ENCODE data around the gene IFNL1.

DNA sequence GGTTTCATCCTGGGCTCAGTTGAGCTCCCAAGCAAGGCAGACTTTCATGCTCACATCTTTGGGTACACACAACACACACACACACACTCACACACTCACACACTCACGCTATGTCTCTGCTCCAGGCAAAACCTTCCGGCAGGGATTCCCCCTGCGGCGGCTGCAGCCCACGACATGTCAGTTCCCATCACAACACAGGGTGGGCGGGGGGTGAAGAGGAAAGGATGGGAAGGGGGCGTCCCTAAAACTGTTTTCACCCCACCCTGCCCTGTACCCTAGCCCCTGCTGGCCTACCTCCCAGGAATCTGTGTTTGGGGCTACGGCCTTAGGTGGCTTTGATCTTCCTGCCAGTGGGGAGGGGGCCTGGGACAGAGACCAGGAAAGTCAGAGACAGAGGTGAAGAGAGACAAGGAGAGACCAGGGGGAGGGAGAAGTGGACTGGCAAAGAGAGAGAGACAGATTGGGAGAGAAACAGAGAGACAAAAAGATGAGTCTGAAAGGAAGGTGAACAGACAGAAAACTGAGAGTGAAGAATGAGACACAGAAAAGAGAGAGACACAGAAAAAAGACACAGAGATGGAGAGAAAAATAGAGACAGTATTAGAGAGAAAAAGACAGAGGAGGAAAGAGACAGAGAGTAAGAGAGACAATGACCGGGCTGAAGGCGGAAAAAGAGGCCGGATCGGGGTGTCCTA is 20.6 kb downstream of the IFNL1 start:
- TF ChIP-seq, protein P1, sequence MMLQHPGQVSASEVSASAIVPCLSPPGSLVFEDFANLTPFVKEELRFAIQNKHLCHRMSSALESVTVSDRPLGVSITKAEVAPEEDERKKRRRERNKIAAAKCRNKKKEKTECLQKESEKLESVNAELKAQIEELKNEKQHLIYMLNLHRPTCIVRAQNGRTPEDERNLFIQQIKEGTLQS (IDR thresholded peaks at IDR 0.05) = no peak
- TF ChIP-seq, protein P1 (CRISPR knock-in tag; conservative IDR thresholded peaks at IDR 0.05) = no peak
- TF ChIP-seq POLR2A (conservative IDR thresholded peaks at IDR 0.05) = no peak
- no peak for TF ChIP-seq PHF8 (IDR thresholded peaks at IDR 0.05; ENCODE audit: borderline replicate concordance, low read length)
- TF ChIP-seq, protein P2, sequence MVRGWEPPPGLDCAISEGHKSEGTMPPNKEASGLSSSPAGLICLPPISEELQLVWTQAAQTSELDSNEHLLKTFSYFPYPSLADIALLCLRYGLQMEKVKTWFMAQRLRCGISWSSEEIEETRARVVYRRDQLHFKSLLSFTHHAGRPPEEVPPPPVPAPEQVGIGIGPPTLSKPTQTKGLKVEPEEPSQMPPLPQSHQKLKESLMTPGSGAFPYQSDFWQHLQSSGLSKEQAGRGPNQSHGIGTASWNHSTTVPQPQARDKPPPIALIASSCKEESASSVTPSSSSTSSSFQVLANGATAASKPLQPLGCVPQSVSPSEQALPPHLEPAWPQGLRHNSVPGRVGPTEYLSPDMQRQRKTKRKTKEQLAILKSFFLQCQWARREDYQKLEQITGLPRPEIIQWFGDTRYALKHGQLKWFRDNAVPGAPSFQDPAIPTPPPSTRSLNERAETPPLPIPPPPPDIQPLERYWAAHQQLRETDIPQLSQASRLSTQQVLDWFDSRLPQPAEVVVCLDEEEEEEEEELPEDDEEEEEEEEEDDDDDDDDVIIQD (CRISPR knock-in tag; IDR thresholded peaks at IDR 0.05) = no peak
- TF ChIP-seq JUND (IDR thresholded peaks at IDR 0.05; ENCODE audit: borderline replicate concordance, low read depth, low read length) = no peak
- no peak for TF ChIP-seq JUND (tag; IDR thresholded peaks at IDR 0.05; ENCODE audit: borderline replicate concordance, low read depth, low read length)
- no peak for TF ChIP-seq ZNF24 (IDR thresholded peaks at IDR 0.05)
